Stomach (tissue), 4 donors: ENCODE results near the gene ARL5C.

Experiments
- EP300 ChIP-seq: sonication (generic); formaldehyde crosslinking; IDR thresholded peaks from one replicate; pipeline ENCODE4 v1.6.1; 2017; ENCODE audit warnings: antibody characterized with exemption
- POLR2A ChIP-seq, 4 donors: fragments of 450-650 bp; IDR thresholded peaks; one replicate each; pipeline ENCODE4 v1.6.1; 2016; ENCODE audit warnings: antibody characterized with exemption in 4 of 4, control low read depth in 2 of 4, mild to moderate bottlenecking in 1 of 4, moderate library complexity in 1 of 4
- POLR2AphosphoS5 ChIP-seq, 3 donors: sonication (generic); formaldehyde crosslinking; IDR thresholded peaks; one replicate each; pipeline ENCODE4 v1.6.1; 2016; ENCODE audit warnings: antibody characterized with exemption in 3 of 3
- TF ChIP-seq, protein P1 (sequence below), 7 experiments: fragments of 450-650 bp in 4 of 7; fragments of 200-600 bp in 3 of 7; sonication (generic) in 3 of 7; IDR thresholded peaks; one replicate each; pipeline ENCODE4 v1.5.1; 2016 to 2019; ENCODE audit warnings: antibody characterized with exemption in 7 of 7, control low read depth in 2 of 7, mild to moderate bottlenecking in 1 of 7

DNA sequence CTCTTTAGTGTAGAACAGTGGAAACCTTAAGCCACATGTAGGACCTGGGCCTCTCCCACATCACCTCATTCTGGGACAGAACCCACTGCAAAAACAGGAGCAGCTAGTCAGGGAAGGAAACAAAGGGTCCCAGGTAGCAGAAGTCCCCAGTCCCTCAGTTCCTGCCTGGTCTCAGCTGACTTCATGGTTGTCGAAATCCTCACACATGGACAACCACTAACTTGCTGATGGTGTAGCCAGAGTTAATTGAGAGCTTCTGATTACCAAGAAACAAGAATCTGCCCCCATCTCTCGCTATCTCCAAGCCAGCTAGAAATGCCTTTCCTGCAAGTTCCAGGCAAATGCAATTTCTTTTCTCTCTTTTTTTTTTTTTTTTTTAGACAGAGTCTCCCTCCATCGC is 3.6 kb upstream of the ARL5C start:
- TF ChIP-seq, protein P1, sequence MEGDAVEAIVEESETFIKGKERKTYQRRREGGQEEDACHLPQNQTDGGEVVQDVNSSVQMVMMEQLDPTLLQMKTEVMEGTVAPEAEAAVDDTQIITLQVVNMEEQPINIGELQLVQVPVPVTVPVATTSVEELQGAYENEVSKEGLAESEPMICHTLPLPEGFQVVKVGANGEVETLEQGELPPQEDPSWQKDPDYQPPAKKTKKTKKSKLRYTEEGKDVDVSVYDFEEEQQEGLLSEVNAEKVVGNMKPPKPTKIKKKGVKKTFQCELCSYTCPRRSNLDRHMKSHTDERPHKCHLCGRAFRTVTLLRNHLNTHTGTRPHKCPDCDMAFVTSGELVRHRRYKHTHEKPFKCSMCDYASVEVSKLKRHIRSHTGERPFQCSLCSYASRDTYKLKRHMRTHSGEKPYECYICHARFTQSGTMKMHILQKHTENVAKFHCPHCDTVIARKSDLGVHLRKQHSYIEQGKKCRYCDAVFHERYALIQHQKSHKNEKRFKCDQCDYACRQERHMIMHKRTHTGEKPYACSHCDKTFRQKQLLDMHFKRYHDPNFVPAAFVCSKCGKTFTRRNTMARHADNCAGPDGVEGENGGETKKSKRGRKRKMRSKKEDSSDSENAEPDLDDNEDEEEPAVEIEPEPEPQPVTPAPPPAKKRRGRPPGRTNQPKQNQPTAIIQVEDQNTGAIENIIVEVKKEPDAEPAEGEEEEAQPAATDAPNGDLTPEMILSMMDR (IDR thresholded peaks at IDR 0.05) = no peak
- TF ChIP-seq POLR2AphosphoS5 (IDR thresholded peaks at IDR 0.05) = no peak
- TF ChIP-seq POLR2A (IDR thresholded peaks at IDR 0.05) = no peak
- TF ChIP-seq EP300 = no peak
